ENCODE measurements around the gene RIPPLY3.

RIPPLY3 gene, protein sequence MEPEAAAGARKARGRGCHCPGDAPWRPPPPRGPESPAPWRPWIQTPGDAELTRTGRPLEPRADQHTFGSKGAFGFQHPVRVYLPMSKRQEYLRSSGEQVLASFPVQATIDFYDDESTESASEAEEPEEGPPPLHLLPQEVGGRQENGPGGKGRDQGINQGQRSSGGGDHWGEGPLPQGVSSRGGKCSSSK

DNA sequence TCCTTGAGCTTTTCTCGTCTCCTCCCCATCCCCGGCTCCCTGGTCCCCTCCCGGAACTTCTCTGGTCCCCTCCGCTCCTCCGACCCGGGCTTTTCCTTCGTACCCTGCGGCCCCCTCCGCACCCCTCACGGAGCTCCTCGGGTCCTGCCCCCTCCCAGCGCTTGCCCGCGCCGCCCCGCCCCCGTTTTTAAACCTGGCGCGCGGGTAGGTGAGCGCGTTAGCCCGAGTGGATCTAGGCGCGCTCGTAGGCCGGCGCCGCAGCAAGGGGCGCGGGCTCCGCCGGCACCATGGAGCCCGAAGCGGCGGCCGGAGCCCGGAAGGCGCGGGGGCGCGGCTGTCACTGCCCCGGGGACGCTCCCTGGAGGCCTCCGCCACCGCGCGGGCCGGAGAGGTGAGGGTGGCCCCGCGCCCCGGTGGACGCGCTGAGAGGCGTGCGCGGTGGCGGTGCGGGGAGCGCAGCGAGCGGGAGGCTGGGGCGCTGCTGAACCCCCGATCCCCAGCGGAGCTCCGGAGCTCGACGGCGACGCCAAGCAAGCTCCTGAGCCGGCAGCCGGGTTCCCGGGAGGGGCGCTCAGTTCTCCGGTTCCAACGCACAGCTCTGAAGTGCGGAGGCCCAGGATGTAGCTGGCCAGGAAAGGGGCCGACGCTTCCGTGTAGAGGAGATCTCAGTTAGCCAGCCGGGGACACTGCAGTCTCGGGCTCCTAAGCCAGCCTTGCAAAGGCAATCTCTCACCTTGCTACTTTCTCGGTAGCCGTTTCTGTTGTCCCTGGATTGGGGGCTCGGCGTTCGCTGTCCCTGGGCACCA is at the start of gene RIPPLY3:
RIPPLY3 (plus strand) TSS at position 217 of the 806 bp plus-strand sequence; CDS start at position 288, 71 bp downstream.
- DNase-seq (ENCODE audit: low spot score) = no peak

DNA sequence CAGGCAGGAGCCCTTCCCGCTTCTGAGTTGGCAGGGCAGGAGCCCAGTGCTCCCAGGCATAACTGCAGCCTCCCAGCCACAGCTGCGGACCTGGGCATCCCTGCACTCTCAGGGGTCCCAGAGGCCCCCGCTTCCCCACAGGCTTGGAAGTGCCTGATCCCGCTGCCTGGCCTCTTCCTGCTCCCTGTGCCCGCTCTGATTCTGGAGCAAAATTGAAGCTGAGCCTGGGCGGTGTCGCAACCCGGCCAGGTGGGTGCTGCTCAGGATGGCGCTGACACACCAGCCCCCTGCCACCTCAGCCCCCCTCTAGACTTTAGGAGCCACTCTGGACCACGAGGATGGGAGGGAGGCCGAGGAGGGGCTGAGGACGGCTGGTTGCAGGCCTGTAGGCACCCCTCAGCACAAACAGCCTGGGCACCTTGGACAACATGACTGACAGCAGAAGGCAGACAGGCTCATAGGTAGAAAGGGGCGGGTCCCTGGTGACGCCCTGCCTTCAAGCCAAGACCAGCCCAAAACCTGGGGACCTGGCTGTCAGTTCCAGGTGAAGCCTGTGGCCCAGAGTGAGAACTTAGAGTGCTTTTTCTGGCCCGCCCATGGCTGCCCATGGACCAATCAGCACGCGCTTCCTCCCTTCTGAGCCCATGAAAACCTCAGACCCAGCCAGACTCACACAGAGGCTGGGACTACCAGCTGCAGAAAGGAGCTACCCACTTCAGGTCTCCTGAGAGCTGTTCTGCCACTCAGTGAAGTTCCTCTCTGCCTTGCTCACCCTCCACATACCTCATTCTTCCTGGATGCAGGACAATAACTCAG is 47.3 kb upstream of the RIPPLY3 start:
- DNase-seq (ENCODE audit: low spot score) = no peak

DNA sequence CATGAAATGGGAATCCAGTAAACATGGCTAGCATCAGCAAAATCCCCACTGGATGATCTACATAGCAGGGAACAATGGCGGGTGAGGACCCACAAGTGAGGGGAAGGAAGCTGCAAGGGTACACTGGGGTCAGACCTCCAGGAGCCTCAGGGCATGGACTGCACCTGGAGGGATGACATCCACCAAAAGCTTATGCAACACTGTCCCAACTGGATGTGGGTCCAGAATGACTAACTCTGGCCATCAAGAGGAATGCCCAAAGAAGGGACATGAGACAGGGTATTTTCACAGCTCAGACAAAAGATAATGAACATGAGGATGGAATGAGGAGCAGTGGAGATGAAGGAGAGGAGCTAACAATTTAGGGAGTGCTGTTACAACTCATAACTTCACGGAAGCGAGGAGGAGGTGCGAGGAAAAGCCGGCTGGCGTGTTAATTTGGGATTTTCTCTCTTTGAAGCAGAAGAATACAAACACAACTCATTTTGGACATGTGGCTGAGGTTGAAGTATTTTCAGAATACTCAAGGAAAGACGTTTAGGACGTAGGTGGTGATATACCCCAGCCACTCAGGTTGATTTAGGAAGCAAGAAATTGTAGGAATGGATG is 45.7 kb upstream of the RIPPLY3 start:
- DNase-seq (ENCODE audit: low spot score) = no peak

DNA sequence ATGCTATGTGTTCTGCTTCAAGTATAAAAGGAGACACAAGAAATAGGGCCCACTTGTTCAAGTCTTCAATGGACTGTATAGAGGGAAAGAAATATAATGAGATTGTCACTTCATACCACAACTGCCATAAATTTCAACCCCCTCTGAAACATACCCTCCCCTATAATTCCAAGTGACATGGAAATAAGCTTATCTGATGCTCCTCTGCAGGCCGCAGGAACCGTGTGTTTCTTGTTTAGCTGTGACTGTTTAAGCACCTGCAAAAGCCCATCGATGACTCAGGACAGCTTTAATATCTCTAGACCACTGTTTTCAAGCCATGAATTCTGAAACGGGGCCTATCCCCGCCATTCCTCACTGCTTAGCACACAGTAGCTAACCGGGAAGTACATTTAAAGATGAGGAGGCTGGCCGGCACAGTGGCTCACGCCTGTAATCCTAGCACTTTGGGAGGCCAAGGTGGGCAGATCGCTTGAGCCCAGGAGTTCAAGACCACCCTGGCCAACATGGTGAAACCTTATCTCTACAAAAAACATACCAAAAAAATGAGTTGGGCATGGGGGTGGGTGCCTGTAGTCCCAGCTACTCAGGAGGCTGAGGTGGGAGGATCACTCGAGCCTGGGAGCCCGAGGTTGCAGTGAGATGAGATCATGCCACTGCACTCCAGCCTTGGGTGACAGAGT is 44.3 kb upstream of the RIPPLY3 start:
- no peak for DNase-seq (ENCODE audit: low spot score)

DNA sequence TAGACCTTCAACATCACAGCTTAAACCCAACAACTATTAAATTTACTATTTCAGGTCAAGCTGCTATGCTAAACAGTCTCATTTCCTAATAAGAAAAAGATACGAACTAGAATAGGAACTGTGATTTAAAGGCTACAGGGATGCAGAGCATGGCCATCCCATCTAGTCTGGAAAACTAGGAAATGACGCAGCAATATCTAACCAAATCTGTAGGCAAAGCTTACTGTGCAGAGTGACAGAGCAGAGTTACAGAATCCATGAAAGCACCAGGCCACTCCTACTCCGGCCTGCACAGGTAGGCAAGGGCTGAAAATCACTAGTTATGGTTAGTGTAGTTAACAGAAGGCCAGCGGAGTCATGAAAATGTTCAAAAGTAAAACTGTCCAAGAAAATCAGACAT is 42.1 kb upstream of the RIPPLY3 start:
- DNase-seq (ENCODE audit: low spot score) = no peak

DNA sequence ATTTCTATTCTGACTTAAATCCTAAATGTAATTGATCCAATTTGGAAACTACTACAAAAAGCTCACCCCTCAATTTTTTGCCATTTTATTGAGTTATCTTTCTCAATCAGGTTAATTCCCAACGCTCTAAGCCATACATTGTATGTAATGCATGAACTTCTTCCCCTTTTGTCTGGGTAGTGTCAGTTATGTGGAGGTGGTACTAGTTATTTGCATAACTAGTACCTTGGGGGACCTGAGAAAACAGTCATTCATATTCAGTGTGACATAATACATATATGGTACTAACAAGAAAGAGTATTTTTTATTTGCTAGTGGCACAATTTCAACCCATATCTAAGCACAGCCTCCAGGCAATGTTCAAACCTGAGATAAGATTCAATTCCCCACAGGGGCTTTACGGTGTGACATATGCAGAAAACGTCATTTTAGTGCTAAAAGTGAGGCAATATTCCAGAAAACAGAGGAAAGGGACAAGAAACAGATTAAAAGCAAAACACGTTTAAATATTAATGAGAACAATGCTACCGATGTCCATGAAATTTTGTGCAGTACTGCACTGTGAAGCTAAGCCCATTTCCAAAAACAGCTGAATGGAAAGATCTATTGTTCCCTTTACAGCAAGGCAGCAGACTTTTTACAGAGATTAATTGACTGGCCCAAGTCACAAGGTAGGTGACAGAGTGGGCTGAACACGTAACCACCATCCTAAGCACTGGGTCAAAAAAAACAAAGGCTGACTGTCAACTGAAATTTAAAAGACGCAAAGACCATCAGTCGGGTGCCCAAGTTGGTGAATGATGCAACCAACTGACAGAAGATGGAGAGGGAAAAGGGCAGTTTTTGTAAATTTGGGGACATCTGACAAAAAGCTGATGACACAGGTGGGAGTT is 41.4 kb upstream of the RIPPLY3 start:
- no peak for DNase-seq (ENCODE audit: low spot score)

DNA sequence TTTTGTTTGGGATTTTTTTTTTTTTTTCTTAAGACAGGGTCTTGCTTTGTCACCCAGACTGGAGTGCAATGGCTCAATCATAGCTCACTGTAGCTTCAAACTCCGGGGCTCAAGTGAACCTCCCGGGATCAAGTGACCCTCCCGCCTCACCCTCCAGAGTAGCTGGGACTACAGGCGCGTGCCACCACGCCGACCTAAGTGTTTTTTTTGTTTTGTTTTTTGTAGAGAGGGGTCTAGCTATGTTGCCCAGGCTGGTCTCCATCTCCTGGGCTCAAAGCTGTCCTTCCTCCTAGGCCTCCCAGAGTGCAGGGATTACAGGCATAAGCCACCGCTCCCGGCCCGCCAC is 40.8 kb upstream of the RIPPLY3 start:
- no peak for DNase-seq (ENCODE audit: low spot score)

DNA sequence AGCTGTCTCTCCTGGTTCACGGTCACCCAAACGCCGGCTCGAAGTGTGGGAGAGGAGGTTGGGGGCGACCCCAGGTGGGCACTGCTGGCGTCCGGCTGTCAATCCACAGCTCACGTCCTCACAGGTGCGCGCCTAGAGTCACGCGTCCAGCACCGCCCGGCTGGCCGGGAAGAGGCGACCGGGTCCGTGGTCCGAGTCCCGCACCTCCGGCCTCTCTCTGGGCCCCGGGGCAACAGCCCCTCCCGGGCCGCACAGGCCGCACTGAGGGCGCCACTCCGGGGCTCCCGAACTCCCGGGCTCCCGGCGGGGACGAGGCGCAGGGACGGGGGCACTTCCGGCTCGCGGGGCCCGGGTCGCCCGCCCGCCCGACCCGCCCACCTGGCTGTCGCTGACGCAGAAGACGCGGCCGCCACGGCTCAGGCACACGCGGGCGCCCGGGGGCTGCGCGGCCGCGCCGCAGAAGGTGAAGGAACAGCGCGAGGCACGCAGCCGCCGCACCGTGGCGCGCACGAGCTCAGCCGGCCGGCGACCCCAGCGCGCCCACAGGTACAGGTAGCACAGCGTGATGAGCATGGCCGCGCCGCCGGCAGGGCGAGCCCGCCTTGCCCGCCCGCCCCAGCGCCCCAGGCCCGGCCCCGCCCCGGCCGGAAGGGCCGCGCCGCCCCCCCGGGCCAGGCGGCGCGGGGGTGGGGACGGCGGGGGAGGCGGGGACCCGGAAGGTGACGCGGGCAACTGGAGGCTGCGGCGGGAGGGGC is 40.3 kb upstream of the RIPPLY3 start, which contains the start of gene HLCS:
HLCS (minus strand) TSS at position 604 of the 755 bp plus-strand sequence; CDS start at position 573, 31 bp downstream.
- peak; percentile 30 for DNase-seq (ENCODE audit: low spot score)

DNA sequence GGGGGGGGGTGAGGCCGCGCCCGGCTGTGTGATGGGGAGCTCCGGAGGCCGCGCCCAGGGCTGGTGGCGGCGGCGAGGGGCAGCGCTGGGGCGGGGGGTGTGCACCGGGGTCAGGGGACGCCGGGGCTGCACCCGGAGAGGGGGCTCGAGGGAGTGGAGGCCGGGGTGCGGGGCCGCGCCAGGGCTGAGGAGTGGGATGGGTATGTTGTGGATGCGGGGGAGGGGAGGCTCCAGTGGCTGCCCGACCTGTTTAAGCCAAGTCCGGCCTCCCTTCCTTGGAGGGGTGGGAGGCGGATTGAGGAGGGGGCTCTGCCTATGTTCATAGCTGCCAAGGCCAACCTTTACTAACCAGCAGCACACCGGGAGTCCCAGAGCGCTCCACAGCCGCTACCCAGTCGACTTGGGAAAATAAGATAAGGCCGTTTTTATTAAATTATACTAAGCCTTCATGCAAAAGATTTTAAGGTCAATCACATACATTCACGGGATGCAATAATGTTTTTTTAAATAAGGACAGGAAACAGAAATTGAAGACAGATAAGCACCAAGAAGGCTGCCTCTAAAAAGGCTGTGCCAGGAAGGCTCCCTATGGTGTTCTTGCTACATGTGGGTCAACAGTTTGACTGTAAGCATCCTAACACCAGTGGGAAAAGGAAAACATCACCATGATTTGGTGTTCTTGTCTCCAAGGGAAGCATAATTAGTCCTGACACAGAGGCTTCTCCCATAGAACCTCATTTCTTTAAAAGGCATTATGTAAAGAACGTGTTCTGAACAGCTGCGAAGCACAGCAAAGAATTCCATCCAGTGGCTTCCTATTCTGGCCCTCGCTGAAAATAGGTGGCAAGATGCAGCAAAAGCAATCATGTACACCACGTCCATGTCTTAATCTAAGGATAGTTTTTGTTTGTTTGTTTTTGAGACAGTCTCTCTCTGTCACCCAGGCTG is 39.4 kb upstream of the RIPPLY3 start:
- no peak for DNase-seq (ENCODE audit: low spot score)

DNA sequence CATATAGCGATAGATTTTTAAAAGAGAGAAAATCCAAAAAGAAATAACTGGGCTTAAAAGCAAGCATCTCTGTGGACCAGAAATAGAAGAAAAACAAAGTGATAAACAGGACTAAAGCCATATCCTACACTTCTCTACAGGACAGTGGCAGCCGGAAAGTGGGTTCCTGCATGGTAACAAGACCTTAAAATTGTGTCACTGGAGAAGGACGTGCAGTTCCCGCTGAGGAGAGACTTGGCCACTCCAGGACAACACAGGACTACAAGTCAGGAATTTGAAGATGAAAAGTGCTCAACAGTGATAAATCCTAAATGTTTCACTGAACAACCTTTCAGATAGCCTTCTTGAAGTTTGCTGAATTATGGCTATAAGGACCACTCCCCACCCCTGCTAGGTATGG is 38.1 kb upstream of the RIPPLY3 start:
- DNase-seq (ENCODE audit: low spot score) = no peak

DNA sequence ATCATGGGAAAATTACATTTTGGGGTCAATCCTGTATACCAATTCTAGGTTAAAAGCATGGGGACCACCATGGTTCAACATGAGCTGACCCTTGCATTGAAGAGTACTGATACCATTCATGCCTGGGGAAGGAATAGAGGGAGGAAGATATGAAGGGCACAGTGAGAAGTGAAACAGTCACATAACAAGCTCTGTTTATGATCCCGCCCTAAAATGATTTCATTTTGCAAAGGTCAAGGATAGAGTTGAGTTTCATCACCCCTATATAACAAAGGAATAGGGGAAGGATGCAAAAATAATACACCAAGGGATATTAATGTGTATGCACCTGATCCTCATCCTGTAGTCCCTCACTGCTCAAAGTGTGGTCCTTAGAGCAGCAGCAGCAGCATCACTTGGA is 37.5 kb upstream of the RIPPLY3 start:
- DNase-seq (ENCODE audit: low spot score) = no peak

DNA sequence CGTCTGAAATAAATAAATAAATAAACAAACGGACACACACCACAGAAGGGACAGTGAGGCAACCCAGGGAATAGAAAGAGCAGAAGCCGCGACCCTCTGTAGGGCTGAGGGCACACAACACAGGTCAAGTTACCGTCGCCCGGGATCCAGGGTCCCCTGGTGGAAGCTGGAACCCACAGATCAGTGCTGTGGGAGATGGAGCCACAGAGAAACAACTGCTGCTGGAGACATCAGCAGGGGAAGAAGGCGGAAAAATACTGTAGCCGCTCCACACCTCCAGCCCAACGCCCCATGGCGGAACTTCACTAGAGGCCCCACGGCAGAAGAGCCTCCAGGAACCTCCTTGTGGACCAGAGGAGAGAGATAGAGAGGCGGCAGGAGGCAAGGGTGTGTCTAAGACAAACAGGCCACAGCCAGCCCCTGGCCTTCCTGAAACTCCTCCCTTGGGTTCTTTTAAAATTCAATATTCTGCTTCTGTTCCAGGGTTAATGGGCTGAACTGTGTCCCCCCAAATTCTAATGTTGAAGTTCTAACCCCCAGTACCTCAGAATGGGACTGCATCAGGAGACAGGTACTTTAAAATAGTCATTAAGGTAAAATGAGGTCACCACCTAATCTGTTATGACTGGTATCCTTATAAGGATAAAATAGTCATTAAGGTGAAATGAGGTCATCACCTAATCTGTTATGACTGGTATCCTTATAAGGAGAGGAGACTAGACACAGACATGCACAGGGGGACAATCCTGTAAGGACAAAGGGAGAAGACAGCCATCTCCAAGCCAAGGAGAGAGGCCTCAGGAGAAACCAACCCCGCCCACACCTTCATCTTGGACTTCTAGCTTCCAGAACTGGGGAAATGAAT is 32.3 kb upstream of the RIPPLY3 start:
- no peak for DNase-seq (ENCODE audit: low spot score)

DNA sequence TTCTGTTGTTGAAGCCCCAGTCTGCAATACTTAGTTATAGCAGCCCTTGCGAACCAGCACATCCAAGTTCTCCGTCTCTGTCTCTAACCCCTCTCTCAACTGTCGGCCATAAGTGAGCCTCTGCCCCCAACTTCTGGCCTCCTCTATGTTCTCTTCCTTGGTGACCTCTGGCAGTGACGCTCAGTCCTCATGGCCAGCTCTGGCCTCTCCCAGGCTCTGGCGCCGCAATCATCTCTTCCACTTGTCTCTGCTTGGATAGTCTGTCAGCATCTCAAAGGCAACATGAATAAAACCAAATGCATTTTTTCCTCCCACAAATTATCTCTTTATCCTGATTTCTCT is 31.7 kb upstream of the RIPPLY3 start:
- DNase-seq (ENCODE audit: low spot score) = no peak

DNA sequence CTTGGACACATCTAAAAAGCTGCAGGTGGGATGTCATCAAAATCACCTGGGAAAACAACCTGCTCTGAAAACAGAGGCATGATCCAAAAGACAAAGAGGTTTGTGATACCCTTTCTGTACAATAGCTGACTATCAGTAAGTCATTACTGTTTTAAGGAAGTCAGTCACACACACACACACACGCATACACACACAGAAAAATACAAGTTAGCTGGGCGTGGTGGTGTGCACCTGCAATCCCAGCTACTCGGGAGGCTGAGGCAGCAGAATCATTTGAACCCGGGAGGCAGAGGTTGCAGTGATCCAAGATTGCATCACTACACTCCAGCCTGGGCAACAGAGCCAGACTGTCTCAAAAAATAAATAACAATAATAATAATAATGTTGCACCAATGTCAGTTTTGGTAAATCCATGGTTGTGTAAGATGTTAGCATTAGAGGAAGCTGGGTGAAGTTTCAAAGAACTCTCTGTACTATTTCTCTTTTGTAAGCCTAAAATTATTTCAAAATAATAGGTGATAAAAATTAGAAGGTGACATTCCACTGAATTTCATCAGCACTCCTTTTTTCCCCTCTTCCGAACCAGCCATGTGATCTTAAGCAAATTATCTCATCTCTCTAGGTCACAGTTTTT is 30.2 kb upstream of the RIPPLY3 start:
- no peak for DNase-seq (ENCODE audit: low spot score)

DNA sequence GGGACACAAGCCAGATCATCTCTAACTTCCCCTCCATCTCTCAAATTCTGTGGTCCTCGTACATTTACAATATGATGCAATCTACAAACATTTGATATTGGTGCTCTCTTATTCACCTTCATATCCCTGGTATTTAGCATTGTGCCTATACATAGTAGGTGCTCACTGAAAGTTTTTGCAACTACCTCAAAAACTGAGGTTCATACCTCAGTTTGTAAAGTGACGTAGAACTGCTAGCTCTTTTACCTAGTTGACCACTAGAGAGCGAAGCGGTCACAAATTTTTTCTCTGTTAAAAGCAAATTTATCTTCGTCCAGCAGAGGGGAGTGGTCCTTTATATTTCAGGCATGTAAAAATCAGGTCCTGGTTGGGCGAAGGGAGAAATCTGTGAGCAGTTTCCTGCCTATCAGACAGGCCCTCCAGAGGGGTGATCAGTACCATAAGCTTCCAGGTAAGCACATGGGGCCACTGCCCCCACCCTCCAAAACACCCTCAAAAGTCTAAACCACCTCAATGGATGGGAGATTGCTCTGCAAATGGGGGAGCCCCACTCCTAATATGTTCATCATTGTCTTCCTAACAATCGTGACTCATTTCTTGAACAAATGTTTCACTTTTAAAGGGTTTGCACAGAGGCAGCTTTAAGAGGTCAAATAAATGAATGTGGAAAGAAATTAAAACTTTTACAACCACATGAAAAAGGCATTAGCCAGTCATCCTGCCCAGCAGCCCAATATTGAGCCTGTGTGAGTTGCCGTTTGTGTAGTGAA is 29.4 kb upstream of the RIPPLY3 start:
- no peak for DNase-seq (ENCODE audit: low spot score)

DNA sequence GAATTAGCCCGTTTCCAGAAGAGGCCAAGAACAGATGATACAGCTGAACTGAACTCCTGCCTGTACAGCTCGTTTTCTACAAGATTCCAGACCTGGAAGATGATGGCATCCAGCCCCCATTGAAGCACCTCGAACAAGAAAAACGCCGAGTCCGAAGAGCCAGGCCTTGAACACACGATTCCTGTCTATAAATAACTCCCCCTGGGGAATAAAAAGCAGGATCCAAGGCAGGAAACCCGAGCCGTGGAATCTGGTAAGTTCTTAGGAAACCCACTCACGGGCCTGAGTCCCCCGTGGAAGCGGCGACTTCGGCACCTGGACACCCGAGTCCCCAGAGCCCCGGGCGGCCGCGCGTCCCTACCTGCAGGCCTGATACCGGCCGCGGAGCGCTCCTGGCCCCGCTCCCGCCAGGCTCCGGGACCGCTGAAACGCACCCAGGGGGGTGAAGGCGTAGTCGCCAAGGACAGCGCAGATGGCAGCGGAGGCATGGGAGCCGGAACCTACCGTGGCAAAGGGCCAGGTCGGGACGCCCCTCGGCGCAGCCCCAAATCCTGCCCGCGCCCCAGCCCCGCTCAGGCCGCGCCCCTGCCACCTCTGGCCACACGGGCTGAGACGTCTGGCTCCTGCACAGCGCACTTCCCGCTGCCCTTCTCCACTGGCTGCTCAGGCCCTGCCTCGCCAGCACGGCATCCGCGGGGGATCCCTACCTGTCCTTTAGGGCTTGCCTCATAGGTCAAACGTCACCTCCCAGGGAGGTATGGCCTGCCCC is 26.0 kb upstream of the RIPPLY3 start:
- no peak for DNase-seq (ENCODE audit: low spot score)

Data from HuH-7.5 (cell line).